Trophoblast cell (in vitro differentiated cells and primary cell): Measurements from ENCODE around the gene ERFE.
A peak's percentile ranks its signal among the peaks of the same experiment; 100 is the strongest.

Source experiments
- DNase-seq, 2 donors: peaks; one replicate each; pipeline ENCODE4 v3.0.0-alpha.2; 2016
- H2AFZ ChIP-seq: 2 replicates; pipeline ENCODE4 v1.6.1; 2013; ENCODE audit warnings: low read length, moderate library complexity, mild to moderate bottlenecking; ENCODE audit not compliant: insufficient read depth, poor library complexity
- H2AK5ac ChIP-seq: 2 replicates; pipeline ENCODE4 v1.6.1; 2013; ENCODE audit warnings: mild to moderate bottlenecking, low read length
- H2BK120ac ChIP-seq: 2 replicates; pipeline ENCODE4 v1.6.1; 2013; ENCODE audit warnings: low read length, mild to moderate bottlenecking, moderate library complexity; ENCODE audit not compliant: insufficient read depth, poor library complexity
- H2BK12ac ChIP-seq: 2 replicates; pipeline ENCODE4 v1.6.1; 2013; ENCODE audit warnings: mild to moderate bottlenecking, low read length, moderate library complexity
- H2BK5ac ChIP-seq: 2 replicates; pipeline ENCODE4 v1.6.1; 2013; ENCODE audit warnings: low read length, low read depth, moderate library complexity, mild to moderate bottlenecking; ENCODE audit not compliant: poor library complexity
- H3K14ac ChIP-seq: 2 replicates; pipeline ENCODE4 v1.6.1; 2013; ENCODE audit warnings: mild to moderate bottlenecking, low read length
- H3K18ac ChIP-seq: 2 replicates; pipeline ENCODE4 v1.6.1; 2013; ENCODE audit warnings: mild to moderate bottlenecking, low read length
- H3K23ac ChIP-seq: 2 replicates; pipeline ENCODE4 v1.6.1; 2013; ENCODE audit warnings: low read length
- H3K27ac ChIP-seq: 2 replicates; pipeline ENCODE4 v1.5.1; 2013; ENCODE audit warnings: low read depth, mild to moderate bottlenecking, inconsistent platforms, low read length, moderate library complexity
- H3K27me3 ChIP-seq: 2 replicates; pipeline ENCODE4 v1.6.1; 2013; ENCODE audit warnings: inconsistent platforms, mild to moderate bottlenecking, low read length, moderate library complexity; ENCODE audit not compliant: insufficient read depth
- H3K36me3 ChIP-seq, 2 experiments: 1 replicate in 1 of 2; 2 replicates in 1 of 2; pipeline ENCODE4 v1.6.1; 2013; ENCODE audit warnings: low read length in 2 of 2, mild to moderate bottlenecking in 2 of 2, moderate library complexity in 1 of 2; ENCODE audit not compliant: insufficient read depth in 2 of 2, control insufficient read depth in 1 of 2
- H3K4ac ChIP-seq: 2 replicates; pipeline ENCODE4 v1.6.1; 2013; ENCODE audit warnings: low read depth, mild to moderate bottlenecking, low read length, moderate library complexity
- H3K4me1 ChIP-seq, 2 experiments: 1 replicate in 1 of 2; 2 replicates in 1 of 2; pipeline ENCODE4 v1.6.1; 2013; ENCODE audit warnings: low read length in 2 of 2, mild to moderate bottlenecking in 2 of 2, moderate library complexity in 1 of 2; ENCODE audit not compliant: insufficient read depth in 2 of 2, control insufficient read depth in 1 of 2
- H3K4me2 ChIP-seq: 2 replicates; pipeline ENCODE4 v1.6.1; 2013; ENCODE audit warnings: inconsistent platforms, mild to moderate bottlenecking, low read length, moderate library complexity
- H3K4me3 ChIP-seq: 2 replicates; pipeline ENCODE4 v1.5.1; 2013; ENCODE audit warnings: mild to moderate bottlenecking, low read depth, low read length, inconsistent platforms
- H3K79me1 ChIP-seq: one replicate; pipeline ENCODE4 v1.6.1; 2013; ENCODE audit warnings: low read length
- H3K79me2 ChIP-seq: 2 replicates; pipeline ENCODE4 v1.6.1; 2013; ENCODE audit warnings: low read length, mild to moderate bottlenecking; ENCODE audit not compliant: control insufficient read depth, insufficient read depth, poor library complexity
- H3K9ac ChIP-seq: 2 replicates; pipeline ENCODE4 v1.6.1; 2013; ENCODE audit warnings: mild to moderate bottlenecking, low read length
- H3K9me3 ChIP-seq: 2 replicates; pipeline ENCODE4 v1.6.1; 2013; ENCODE audit warnings: low read depth, mild to moderate bottlenecking, control low read depth, inconsistent platforms, low read length; ENCODE audit not compliant: insufficient read depth
- H4K12ac ChIP-seq: 2 replicates; pipeline ENCODE4 v1.6.1; 2013; ENCODE audit warnings: low read depth, mild to moderate bottlenecking, low read length, moderate library complexity
- H4K8ac ChIP-seq: 2 replicates; pipeline ENCODE4 v1.6.1; 2013; ENCODE audit warnings: low read depth, mild to moderate bottlenecking, low read length, moderate library complexity
- H4K91ac ChIP-seq: one replicate; pipeline ENCODE4 v1.6.1; 2013; ENCODE audit warnings: low read depth, mild to moderate bottlenecking, low read length, moderate library complexity
- WGBS: extraction: QIAGEN DNeasy Blood & Tissue Kit; methylation state at CpG from one replicate; pipeline ENCODE4 v1.1.7; 2013; ENCODE audit warnings: missing lambda C conversion rate; ENCODE audit not compliant: insufficient read length, insufficient coverage; ENCODE audit errors: extremely low coverage; 5-methylcytosine and 5-hydroxymethylcytosine counted together

Gene ERFE

DNA sequence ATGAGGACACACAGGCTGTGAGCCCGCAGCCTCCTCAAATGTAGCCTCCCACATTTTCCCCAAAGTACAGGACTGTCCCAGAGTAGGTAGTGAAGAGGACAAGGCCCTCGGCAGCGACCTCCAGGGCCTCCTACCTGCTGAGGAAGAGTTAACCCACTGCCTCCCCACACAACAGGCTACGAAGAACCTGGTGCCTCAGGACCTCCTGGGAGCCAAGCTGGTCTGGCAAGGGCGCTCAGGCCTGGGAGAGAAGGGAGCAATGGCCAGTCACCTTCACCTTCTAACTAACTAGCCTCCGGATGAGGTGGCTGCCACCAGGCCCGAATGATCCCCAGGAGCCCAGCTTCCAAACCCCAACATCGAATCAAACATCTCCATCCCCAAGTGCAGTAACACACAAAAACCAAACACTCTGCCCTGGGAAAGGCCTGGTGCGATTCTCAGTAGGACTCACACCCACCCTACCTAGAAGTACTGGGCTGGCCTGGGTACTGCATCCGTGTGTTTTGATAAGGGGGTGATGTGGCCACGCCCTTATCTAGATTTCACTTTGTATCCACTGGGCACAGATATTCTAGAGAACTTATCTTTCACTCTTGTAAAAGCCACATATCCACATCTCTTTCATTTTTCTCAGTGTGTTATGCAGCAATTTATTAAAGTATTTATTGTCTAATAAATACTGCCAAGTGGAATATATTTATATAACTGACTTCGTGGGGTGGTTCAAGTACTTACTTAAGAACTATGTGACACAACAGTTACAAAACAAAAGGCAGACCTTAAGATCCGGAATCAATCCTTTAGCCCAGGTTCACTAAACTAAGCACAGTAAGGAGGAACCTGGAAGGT lies 9.7 kb downstream of the ERFE start:
- Histone ChIP-seq H3K4me1 (peaks cover 5 to 10% of the 10 kb centered on the region in 2 experiments), H3K27ac (no peak overlapping the region), H2BK5ac (no peak overlapping the region), H3K36me3 (peaks cover 39 to 48% of the 10 kb centered on the region in 2 experiments), H2AFZ (no peak overlapping the region), H3K4me2 (no peak overlapping the region), H3K9me3 (peaks cover 6% of the 10 kb centered on the region), H3K4me3 (no peak overlapping the region), H3K27me3 (peaks cover 12% of the 10 kb centered on the region), H3K18ac (no peak overlapping the region), H4K8ac (no peak overlapping the region), H3K23ac (no peak overlapping the region), H4K12ac (no peak overlapping the region), H3K9ac (no peak overlapping the region), H3K79me2 (no peaks in the 10 kb centered on the region), H2BK12ac (no peak overlapping the region), H3K79me1 (peaks cover 1% of the 10 kb centered on the region), H3K4ac (no peak overlapping the region), H3K14ac (no peak overlapping the region), H4K91ac (no peak overlapping the region), H2AK5ac (no peak overlapping the region), H2BK120ac (no peak overlapping the region)
- WGBS, result no CpG with 5 or more reads among the region's 13 CpGs
- DNase-seq, result no peak

DNA sequence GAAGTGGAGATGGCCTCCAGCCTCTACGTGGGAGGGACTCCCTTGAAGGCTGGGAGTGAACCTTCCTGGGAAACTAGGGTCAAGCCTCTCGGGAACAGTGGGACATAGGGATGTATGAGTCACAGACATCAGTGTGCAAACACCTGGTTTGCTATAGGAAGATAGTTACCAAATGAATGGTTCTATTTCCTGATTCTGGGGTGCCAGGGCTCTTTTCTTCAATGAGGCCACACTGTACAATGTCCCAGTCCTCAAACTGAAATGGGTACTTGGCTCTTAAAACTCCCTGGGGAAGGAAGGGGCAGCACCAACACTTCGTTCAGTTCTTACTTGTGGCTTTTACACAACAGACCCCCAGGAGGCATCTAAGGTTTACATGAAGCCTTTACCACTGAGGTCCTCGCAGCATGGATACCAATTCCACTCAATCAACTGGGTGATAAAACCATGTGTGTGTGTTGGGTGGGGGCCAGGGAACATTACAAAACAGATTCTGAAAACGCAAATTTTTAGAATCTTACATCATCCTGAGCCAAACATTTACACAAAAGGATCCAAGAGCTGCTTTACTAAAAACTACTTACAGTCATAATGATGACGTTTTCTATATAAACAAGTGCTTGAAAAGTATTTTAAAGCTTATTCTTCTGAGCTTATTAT lies 10.4 kb downstream of the ERFE start:
- no CpG with 5 or more reads among the region's 6 CpGs for WGBS

GRCh38 chr2:238169708-238170251 lies 11.0 kb downstream of the ERFE start:
- peak in 1 of 2 donors; percentile 21 for DNase-seq
- H3K9ac ChIP-seq, result no peak overlapping the region
- peaks cover 3% of the 10 kb centered on the region for H3K27me3 ChIP-seq
- H3K4me1 ChIP-seq, result peaks cover 5 to 7% of the 10 kb centered on the region in 2 experiments
- no peak overlapping the region for H3K4me2 ChIP-seq
- H3K79me1 ChIP-seq, result peaks cover 1% of the 10 kb centered on the region
- H4K91ac ChIP-seq, result no peak overlapping the region
- peaks cover 2% of the 10 kb centered on the region for H3K9me3 ChIP-seq
- H3K4me3 ChIP-seq, result no peak overlapping the region
- H2AFZ ChIP-seq, result no peak overlapping the region
- H2AK5ac ChIP-seq, result no peak overlapping the region
- no CpG with 5 or more reads among the region's 5 CpGs for WGBS
- H3K14ac ChIP-seq, result no peak overlapping the region
- peaks cover 46 to 56% of the 10 kb centered on the region in 2 experiments for H3K36me3 ChIP-seq
- no peak overlapping the region for H4K8ac ChIP-seq
- H3K23ac ChIP-seq, result no peak overlapping the region
- H2BK120ac ChIP-seq, result no peak overlapping the region
- no peak overlapping the region for H3K4ac ChIP-seq
- H3K18ac ChIP-seq, result no peak overlapping the region
- H3K27ac ChIP-seq, result peak overlapping the region; percentile 43
- no peaks in the 10 kb centered on the region for H3K79me2 ChIP-seq
- H2BK5ac ChIP-seq, result no peak overlapping the region
- no peak overlapping the region for H2BK12ac ChIP-seq
- no peak overlapping the region for H4K12ac ChIP-seq

More for the DNA sequence above, 10.4 kb downstream of the ERFE start:
- Histone ChIP-seq H2AK5ac (no peak overlapping the region), H4K8ac (no peak overlapping the region), H3K9me3 (peaks cover 4% of the 10 kb centered on the region), H3K79me2 (no peaks in the 10 kb centered on the region), H4K12ac (no peak overlapping the region), H3K79me1 (peaks cover 1% of the 10 kb centered on the region), H3K18ac (no peak overlapping the region), H3K27me3 (peaks cover 5% of the 10 kb centered on the region), H2BK12ac (no peak overlapping the region), H3K4ac (no peak overlapping the region), H3K36me3 (peaks cover 42 to 50% of the 10 kb centered on the region in 2 experiments), H2AFZ (no peak overlapping the region), H3K23ac (no peak overlapping the region), H4K91ac (no peak overlapping the region), H2BK5ac (no peak overlapping the region), H3K9ac (no peak overlapping the region), H3K4me1 (peaks cover 5 to 7% of the 10 kb centered on the region in 2 experiments), H3K4me2 (no peak overlapping the region), H3K14ac (no peak overlapping the region), H3K27ac (no peak overlapping the region), H2BK120ac (no peak overlapping the region), H3K4me3 (no peak overlapping the region)
- DNase-seq, result no peak

DNA sequence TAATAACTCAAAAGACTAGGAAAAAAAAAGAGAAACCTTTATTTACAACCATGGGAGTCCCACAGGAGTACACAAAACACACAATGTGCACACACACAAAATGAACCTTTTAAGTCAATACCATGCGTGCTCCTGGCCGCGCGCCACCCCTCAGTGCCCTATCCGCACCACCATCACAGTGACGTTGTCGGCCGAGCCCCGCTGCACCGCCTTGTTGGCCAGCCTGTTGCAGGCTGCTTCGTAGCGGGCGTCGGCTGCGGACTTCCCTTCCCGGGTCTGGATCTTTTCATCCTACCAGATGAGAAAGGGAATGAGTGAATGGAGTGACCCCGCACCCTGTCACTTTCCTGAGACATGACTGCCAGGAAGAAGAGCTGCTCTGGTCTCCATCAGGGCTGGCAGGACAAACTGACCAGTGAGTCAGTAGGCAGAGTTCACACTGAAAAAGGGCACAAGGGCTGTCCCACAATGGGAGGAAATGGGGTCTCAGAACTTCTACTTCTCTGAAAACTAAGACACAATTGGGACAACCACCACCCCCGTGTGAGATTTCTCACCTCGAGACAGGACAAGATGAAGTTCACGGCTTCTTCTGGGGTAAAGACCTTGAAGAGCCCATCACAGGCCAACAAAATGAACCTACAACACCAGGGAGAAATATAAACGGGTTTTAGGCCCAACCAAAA lies 11.8 kb downstream of the ERFE start:
- Histone ChIP-seq H2BK12ac (no peak overlapping the region), H3K4ac (no peak overlapping the region), H2BK5ac (no peak overlapping the region), H2AFZ (no peak overlapping the region), H4K91ac (no peak overlapping the region), H4K8ac (no peak overlapping the region), H3K4me2 (no peak overlapping the region), H2BK120ac (no peak overlapping the region), H3K79me2 (no peaks in the 10 kb centered on the region), H3K14ac (no peak overlapping the region), H3K27ac (peak overlapping the region; percentile 43), H3K18ac (peak overlapping the region; percentile 9), H3K4me3 (no peak overlapping the region), H3K79me1 (peaks cover 1% of the 10 kb centered on the region), H3K9ac (no peak overlapping the region), H4K12ac (peak overlapping the region; percentile 67), H2AK5ac (no peak overlapping the region), H3K23ac (no peak overlapping the region), H3K4me1 (peaks cover 5 to 7% of the 10 kb centered on the region in 2 experiments), H3K9me3 (peaks cover 2% of the 10 kb centered on the region), H3K36me3 (peaks cover 50 to 62% of the 10 kb centered on the region in 2 experiments), H3K27me3 (no peaks in the 10 kb centered on the region)
- no CpG with 5 or more reads among the region's 21 CpGs for WGBS
- DNase-seq, result no peak
